Upper lobe of left lung (tissue), 6 donors: ENCODE results near the gene DCUN1D1. TPM values are rescaled to one million over a fixed set of nuclear protein-coding genes. Genes with fewer than 3 reads are reported as not detected.
A peak's percentile ranks its signal among the peaks of the same experiment; 100 is the strongest.
"Not testable (repeated sequence)": the region's sequence is repeated elsewhere in the genome, so short reads cannot be mapped to it uniquely, and the experiment has no call there.

ENCODE experiments used
- ATAC-seq, 2 donors: fragments of 200-7000 bp; cut with Tn5 transposase; one replicate each; pipeline ENCODE4 v1.9.1; 2022; ENCODE audit warnings: mild to moderate bottlenecking in 2 of 2, moderate library complexity in 2 of 2; ENCODE audit not compliant: low FRiP score in 2 of 2
- DNase-seq, 2 donors: peaks; one replicate each; pipeline ENCODE4 v3.0.0-alpha.2; 2019 to 2020
- H3K27ac ChIP-seq, 4 donors: fragments of 200-600 bp; sonication (generic); one replicate each; pipeline ENCODE4 v1.5.1; 2016 to 2019
- H3K27me3 ChIP-seq, 4 donors: fragments of 200-600 bp; sonication (generic); one replicate each; pipeline ENCODE4 v1.5.1; 2017 to 2019
- H3K36me3 ChIP-seq, 4 donors: fragments of 200-600 bp; sonication (generic); one replicate each; pipeline ENCODE4 v1.5.1; 2016 to 2019
- H3K4me1 ChIP-seq, 4 donors: fragments of 200-600 bp; sonication (generic); one replicate each; pipeline ENCODE4 v1.5.1; 2018 to 2019
- H3K4me3 ChIP-seq, 4 donors: fragments of 200-600 bp; sonication (generic); one replicate each; pipeline ENCODE4 v1.5.1; 2017 to 2019; ENCODE audit warnings: mild to moderate bottlenecking in 2 of 4, moderate library complexity in 1 of 4
- H3K9me3 ChIP-seq, 4 donors: fragments of 200-600 bp; sonication (generic); one replicate each; pipeline ENCODE4 v1.5.1; 2018 to 2019
- EP300 ChIP-seq, 4 donors: sonication (generic); formaldehyde crosslinking; IDR thresholded peaks; one replicate each; pipeline ENCODE4 v1.5.1; 2017; ENCODE audit warnings: antibody characterized with exemption in 4 of 4, control low read depth in 2 of 4
- POLR2A ChIP-seq, 4 donors: fragments of 450-650 bp; IDR thresholded peaks; one replicate each; pipeline ENCODE4 v1.5.1; 2016 to 2017; ENCODE audit warnings: antibody characterized with exemption in 4 of 4, mild to moderate bottlenecking in 2 of 4
- POLR2AphosphoS5 ChIP-seq, 2 donors: sonication (generic); formaldehyde crosslinking; IDR thresholded peaks; one replicate each; pipeline ENCODE4 v1.5.1; 2017; ENCODE audit warnings: antibody characterized with exemption in 2 of 2
- WGBS, 2 donors: methylation state at CpG; one replicate each; pipeline ENCODE4 v1.1.5; 2017 to 2018; 5-methylcytosine and 5-hydroxymethylcytosine counted together
- total RNA-seq, 6 donors: library from RNA; depleted of rRNA in 4 of 6; stranded (reverse); fragments of >200 nt in 4 of 6; gene quantifications; one replicate each; pipeline versions ENCODE4 v1.1.0 to v1.2.1, GENCODE V29; 2016 to 2021
- TF ChIP-seq, protein P1 (sequence below), 6 experiments: fragments of 450-650 bp in 4 of 6; fragments of 200-600 bp in 2 of 6; sonication (generic) in 2 of 6; IDR thresholded peaks; one replicate each; pipeline ENCODE4 v1.5.1; 2016 to 2019; ENCODE audit warnings: antibody characterized with exemption in 6 of 6
- donor health status: DM: no; HTN: no; CAD: no; lungs with moderate emphysema.
- donor health status: DM: no; HTN: yes; CAD: no; lungs with severe emphysema.

Gene DCUN1D1
- total RNA-seq, 6 donors from 2014 or later = 9.9 to 46.1 (median 27.2) TPM

DNA sequence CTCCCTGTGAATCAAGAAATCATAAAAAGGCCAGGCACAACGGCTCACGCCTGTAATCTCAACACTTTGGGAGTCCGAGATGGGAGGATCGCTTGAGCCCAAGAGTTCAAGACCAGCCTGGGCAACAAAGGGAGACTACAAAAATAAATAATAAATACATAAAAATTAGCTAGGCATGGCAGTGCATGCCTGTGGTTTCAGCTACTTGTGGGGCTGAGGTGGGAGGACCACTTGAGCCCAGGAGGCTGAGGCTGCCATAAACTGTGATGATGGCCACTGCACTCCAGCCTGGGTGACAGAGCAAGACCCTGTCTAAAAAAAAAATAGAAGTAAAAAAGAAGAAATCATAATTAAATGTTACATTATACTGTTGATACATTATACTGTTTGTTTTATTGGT, 28.0 kb upstream of the DCUN1D1 start:
- WGBS, 2 donors = 97 to 98% methylated on average over 4 of the region's 4 CpGs

DNA sequence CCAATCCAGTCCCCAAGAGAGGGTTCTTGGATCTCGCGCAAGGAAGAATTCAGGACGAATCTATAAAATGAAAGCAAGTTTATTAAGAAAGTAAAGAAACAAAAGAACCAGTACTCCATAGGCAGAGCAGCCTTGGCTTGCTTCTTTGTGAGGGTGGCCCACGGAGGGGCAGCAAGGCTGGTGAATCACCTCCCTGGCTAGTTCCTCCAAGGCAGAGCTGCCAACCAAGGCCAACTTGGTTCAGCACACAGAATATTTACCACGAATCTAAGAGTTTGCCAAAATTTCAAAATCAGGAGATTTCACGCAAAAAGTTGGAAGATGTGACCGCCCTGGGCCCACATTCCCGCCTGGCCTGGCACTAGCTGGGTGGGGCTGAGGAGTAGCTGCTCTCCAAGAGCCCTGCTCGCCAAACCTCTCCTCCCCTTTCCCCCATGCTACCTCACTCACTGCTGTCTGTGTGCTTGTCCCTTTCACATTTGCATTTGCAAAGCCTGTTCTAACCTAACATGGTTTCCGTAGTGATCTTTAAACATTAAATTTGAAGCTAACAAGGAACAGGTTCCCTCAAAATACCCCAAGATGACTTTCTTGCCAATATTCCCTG, 26.2 kb upstream of the DCUN1D1 start:
- no peak for ATAC-seq

More for the DNA sequence above, 28.0 kb upstream of the DCUN1D1 start:
- Histone ChIP-seq H3K4me1 (no peaks in the 10 kb centered on the region), H3K4me3 (no peak overlapping the region), H3K36me3 (peaks cover 0 to 5% (median 0%) of the 10 kb centered on the region in 4 donors), H3K9me3 (no peaks in the 10 kb centered on the region), H3K27me3 (no peaks in the 10 kb centered on the region), H3K27ac (no peak overlapping the region)
- no peak for ATAC-seq
- no peak for DNase-seq
- no peak for TF ChIP-seq POLR2AphosphoS5 (IDR thresholded peaks at IDR 0.05)
- TF ChIP-seq, protein P1, sequence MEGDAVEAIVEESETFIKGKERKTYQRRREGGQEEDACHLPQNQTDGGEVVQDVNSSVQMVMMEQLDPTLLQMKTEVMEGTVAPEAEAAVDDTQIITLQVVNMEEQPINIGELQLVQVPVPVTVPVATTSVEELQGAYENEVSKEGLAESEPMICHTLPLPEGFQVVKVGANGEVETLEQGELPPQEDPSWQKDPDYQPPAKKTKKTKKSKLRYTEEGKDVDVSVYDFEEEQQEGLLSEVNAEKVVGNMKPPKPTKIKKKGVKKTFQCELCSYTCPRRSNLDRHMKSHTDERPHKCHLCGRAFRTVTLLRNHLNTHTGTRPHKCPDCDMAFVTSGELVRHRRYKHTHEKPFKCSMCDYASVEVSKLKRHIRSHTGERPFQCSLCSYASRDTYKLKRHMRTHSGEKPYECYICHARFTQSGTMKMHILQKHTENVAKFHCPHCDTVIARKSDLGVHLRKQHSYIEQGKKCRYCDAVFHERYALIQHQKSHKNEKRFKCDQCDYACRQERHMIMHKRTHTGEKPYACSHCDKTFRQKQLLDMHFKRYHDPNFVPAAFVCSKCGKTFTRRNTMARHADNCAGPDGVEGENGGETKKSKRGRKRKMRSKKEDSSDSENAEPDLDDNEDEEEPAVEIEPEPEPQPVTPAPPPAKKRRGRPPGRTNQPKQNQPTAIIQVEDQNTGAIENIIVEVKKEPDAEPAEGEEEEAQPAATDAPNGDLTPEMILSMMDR (IDR thresholded peaks at IDR 0.05) = no peak
- TF ChIP-seq EP300 (IDR thresholded peaks at IDR 0.05) = no peak
- no peak for TF ChIP-seq POLR2A (IDR thresholded peaks at IDR 0.05)

DNA sequence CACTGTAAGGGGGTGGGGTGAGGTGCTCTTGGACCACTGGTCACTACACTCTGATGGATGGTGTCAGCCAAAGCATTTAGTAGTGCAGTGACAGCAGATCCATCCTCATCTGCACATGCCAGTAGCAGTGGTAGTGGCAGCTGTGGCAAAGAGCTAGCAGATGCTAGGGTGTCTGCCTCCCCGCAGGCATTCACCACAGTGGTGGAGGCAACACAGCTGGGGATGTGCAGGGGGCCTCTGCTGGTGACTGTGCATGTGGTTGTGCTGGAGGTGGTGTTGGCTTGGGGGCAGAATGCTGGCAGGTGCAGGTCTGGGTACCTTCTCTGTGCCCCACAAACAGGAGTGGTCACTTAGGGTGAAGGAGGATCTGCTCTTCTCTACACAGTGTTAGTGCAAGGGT, 19.4 kb upstream of the DCUN1D1 start:
- no peaks in the 10 kb centered on the region for H3K9me3 ChIP-seq
- no peak overlapping the region for H3K4me3 ChIP-seq
- H3K4me1 ChIP-seq = no peaks in the 10 kb centered on the region
- ATAC-seq (peak in 1 of 2 donors; percentile 66), DNase-seq (no peak)
- H3K36me3 ChIP-seq = no peaks in the 10 kb centered on the region
- 80% methylated on average over 1 of the region's 1 CpG; no CpG with 5 or more reads in 1 of the 2 donors for WGBS, 2 donors
- no peak overlapping the region for H3K27ac ChIP-seq
- no peaks in the 10 kb centered on the region for H3K27me3 ChIP-seq
- TF ChIP-seq POLR2AphosphoS5 (IDR thresholded peaks at IDR 0.05) (no peak), POLR2A (IDR thresholded peaks at IDR 0.05) (no peak), EP300 (IDR thresholded peaks at IDR 0.05) (no peak)
- TF ChIP-seq, protein P1 (IDR thresholded peaks at IDR 0.05) = no peak

More for the DNA sequence above, 26.2 kb upstream of the DCUN1D1 start:
- Histone ChIP-seq H3K9me3 (no peaks in the 10 kb centered on the region), H3K36me3 (no peaks in the 10 kb centered on the region), H3K4me1 (no peaks in the 10 kb centered on the region), H3K27ac (no peak overlapping the region), H3K4me3 (no peak overlapping the region), H3K27me3 (no peaks in the 10 kb centered on the region)
- no peak for DNase-seq
- TF ChIP-seq POLR2A (IDR thresholded peaks at IDR 0.05) (no peak), POLR2AphosphoS5 (IDR thresholded peaks at IDR 0.05) (no peak), EP300 (IDR thresholded peaks at IDR 0.05) (no peak)
- TF ChIP-seq, protein P1 (IDR thresholded peaks at IDR 0.05) = no peak
- 90 to 92% methylated on average over 10 of the region's 10 CpGs for WGBS, 2 donors

DNA sequence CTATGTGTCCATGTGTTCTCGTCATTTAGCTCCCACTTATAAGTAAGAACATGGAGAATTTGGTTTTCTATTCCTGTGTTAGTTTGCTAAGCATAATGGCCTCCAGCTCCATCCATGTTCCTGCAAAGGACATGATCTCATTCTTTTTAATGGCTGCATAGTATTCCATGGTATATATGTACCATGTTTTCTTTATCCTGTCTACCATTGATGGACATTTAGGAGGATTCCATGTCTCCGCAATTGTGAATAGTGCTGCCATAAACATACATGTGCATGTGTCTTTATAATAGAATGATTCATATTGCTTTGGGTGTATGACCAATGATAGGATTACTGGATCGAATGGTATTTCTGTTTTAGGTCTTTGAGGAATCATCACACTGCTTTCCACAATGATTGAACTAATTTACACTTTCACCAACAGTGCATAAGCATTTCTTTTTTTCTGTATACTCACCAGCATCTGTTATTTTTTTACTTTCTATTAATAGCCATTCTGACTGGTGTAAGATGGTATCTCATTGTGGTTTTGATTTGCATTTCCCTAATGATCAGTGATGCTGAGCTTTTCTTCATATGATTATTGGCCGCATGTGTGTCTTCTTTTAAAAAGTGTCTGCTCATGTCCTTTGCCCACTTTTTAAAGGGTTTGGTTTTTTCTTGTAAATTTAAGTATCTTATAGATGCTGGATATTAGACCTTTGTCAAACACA, 13.3 kb upstream of the DCUN1D1 start:
- H3K4me3 ChIP-seq, H3K36me3 ChIP-seq, H3K9me3 ChIP-seq, H3K27ac ChIP-seq, DNase-seq, H3K4me1 ChIP-seq, ATAC-seq, H3K27me3 ChIP-seq: not testable (repeated sequence)
- 85 to 90% methylated on average over 4 of the region's 4 CpGs for WGBS, 2 donors

DNA sequence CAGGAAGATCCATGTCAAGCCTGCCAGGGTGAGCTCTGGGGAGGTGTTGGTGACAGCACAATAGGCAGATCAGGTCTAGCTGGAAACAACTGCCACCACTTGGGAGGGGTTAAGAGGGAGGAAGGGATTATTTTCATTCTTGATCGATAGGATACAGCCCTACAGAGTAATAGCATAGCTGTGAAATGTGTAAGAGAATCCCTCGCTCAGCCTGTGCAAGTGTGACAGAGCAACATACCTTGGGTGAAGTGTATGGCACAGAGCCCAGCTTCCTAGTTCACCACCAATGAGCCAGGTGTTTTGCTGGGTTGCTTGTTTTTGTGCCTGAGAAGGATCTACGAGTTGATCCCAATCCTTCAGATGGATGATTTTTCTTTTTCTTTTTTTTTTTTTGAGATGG, 9.2 kb upstream of the DCUN1D1 start:
- WGBS, 2 donors = 56 to 69% methylated on average over 3 of the region's 3 CpGs
- peak in 1 of 2 donors; percentile 62 for ATAC-seq
- no peak for TF ChIP-seq POLR2A (IDR thresholded peaks at IDR 0.05)
- TF ChIP-seq, protein P1 (IDR thresholded peaks at IDR 0.05) = no peak
- TF ChIP-seq EP300 (IDR thresholded peaks at IDR 0.05) = no peak
- TF ChIP-seq POLR2AphosphoS5 (IDR thresholded peaks at IDR 0.05) = no peak
- H3K4me3 ChIP-seq = no peak overlapping the region
- H3K4me1 ChIP-seq = no peaks in the 10 kb centered on the region
- no peak overlapping the region for H3K27ac ChIP-seq
- no peaks in the 10 kb centered on the region for H3K27me3 ChIP-seq
- no peaks in the 10 kb centered on the region for H3K9me3 ChIP-seq
- H3K36me3 ChIP-seq = no peaks in the 10 kb centered on the region
- peak in 1 of 2 donors; percentile 41 for DNase-seq
